Prostate gland (tissue), 2 donors: Measurements from ENCODE around the gene QPCT. TPM values are rescaled to one million over a fixed set of nuclear protein-coding genes. Genes with fewer than 3 reads are reported as not detected.

Experiments
- DNase-seq: peaks from one replicate; pipeline ENCODE4 v3.0.0-alpha.2; 2019; ENCODE audit warnings: low spot score
- H3K27ac ChIP-seq, 2 donors: fragments of 200-600 bp; sonication (generic); 2 replicates each; pipeline ENCODE4 v1.5.1; 2017 to 2019
- H3K27me3 ChIP-seq: fragments of 200-600 bp; sonication (generic); replicated peaks from 2 replicates; pipeline ENCODE4 v1.5.1; 2019; ENCODE audit not compliant: insufficient read depth
- H3K36me3 ChIP-seq, 2 donors: fragments of 200-600 bp; sonication (generic); 1 replicate in 1 of 2; 2 replicates in 1 of 2; pipeline versions ENCODE4 v1.5.1 to v1.8.1; 2017 to 2019
- H3K4me1 ChIP-seq: fragments of 200-600 bp; sonication (generic); replicated peaks from 2 replicates; pipeline ENCODE4 v1.5.1; 2019
- H3K4me3 ChIP-seq, 2 donors: fragments of 200-600 bp; sonication (generic); 2 replicates each; pipeline ENCODE4 v1.5.1; 2017 to 2019
- H3K9me3 ChIP-seq: fragments of 200-600 bp; sonication (generic); 2 replicates; pipeline ENCODE4 v1.5.1; 2017
- CTCF ChIP-seq, 4 experiments: fragments of 200-600 bp in 2 of 4; fragments of 450-650 bp in 2 of 4; sonication (generic) in 2 of 4; IDR thresholded peaks; 1 replicate in 3 of 4; 2 replicates in 1 of 4; pipeline ENCODE4 v1.5.1; 2016 to 2019; ENCODE audit warnings: antibody characterized with exemption in 4 of 4, mild to moderate bottlenecking in 2 of 4, moderate library complexity in 2 of 4
- POLR2A ChIP-seq: fragments of 450-650 bp; IDR thresholded peaks from one replicate; pipeline ENCODE4 v1.6.1; 2016; ENCODE audit warnings: antibody characterized with exemption, mild to moderate bottlenecking
- POLR2AphosphoS5 ChIP-seq: sonication (generic); formaldehyde crosslinking; IDR thresholded peaks from one replicate; pipeline ENCODE4 v1.6.1; 2017; ENCODE audit warnings: antibody characterized with exemption
- WGBS: methylation state at CpG from one replicate; pipeline ENCODE4 v1.1.5; 2018; 5-methylcytosine and 5-hydroxymethylcytosine counted together
- intact Hi-C: fragments of 100-400 bp; cut with DNase I; formaldehyde crosslinking; loops from one replicate; pipeline ENCODE4 v1.14.2; 2022
- total RNA-seq, 2 donors: library from RNA; depleted of rRNA; stranded (reverse); fragments of >200 nt; gene quantifications; one replicate each; pipeline ENCODE4 v1.1.0, GENCODE V29; 2016

Gene QPCT
- total RNA-seq, 2 donors from 2014 or later: 5.3 to 11.7 TPM

- Histone ChIP-seq H3K27ac (peak overlapping the region; percentile 84 to 87), H3K27me3 (no peaks in the 10 kb centered on the region), H3K4me1 (no peaks in the 10 kb centered on the region), H3K4me3 (peak overlapping the region; percentile 78 to 86), H3K36me3 (no peaks in the 10 kb centered on the region), H3K9me3 (no peaks in the 10 kb centered on the region)
- intact Hi-C loops: no loop called here
- TF ChIP-seq POLR2A: peak; percentile 19
- peak; percentile 42 for TF ChIP-seq POLR2AphosphoS5
- TF ChIP-seq CTCF (IDR thresholded peaks at IDR 0.05): no peak
- peak; percentile 46 for DNase-seq
- under 1% methylated on average over 46 of the region's 61 CpGs for WGBS
Measured at GRCh38 chr2:37323781-37324535, 20.5 kb upstream of the QPCT start.

GRCh38 chr2:37324536-37324785 lies 20.0 kb upstream of the QPCT start:
- Histone ChIP-seq H3K27me3 (no peaks in the 10 kb centered on the region), H3K4me1 (no peaks in the 10 kb centered on the region), H3K4me3 (peak overlapping the region; percentile 78 to 86), H3K27ac (peak overlapping the region; percentile 84 to 87), H3K9me3 (no peaks in the 10 kb centered on the region), H3K36me3 (no peaks in the 10 kb centered on the region)
- peak; percentile 75 for DNase-seq
- intact Hi-C loops: no loop called here
- 0% methylated on average over 7 of the region's 33 CpGs for WGBS
- peak; percentile 28 for TF ChIP-seq POLR2AphosphoS5
- peak; percentile 59 for TF ChIP-seq POLR2A
- TF ChIP-seq CTCF (IDR thresholded peaks at IDR 0.05): no peak

GRCh38 chr2:37324786-37325624 lies 19.4 kb upstream of the QPCT start, which contains the start of gene PRKD3:
Gene PRKD3 (minus strand): TSS chr2:37324833. CDS start chr2:37316524, 8,309 bp downstream.
- peak within 1 kb of the TSS; percentile 78 to 86 for H3K4me3 ChIP-seq
- no peaks in the 10 kb centered on the region for H3K36me3 ChIP-seq
- no peaks in the 10 kb centered on the region for H3K9me3 ChIP-seq
- H3K27me3 ChIP-seq: no peaks in the 10 kb centered on the region
- intact Hi-C loops: no loop called here
- H3K27ac ChIP-seq: peak within 1 kb of the TSS; percentile 84 to 87
- 3% methylated on average over 45 of the region's 79 CpGs for WGBS
- H3K4me1 ChIP-seq: no peaks in the 10 kb centered on the region
- DNase-seq: peak; percentile 44
- peak in 1 of 4 experiments; percentile 11 for TF ChIP-seq CTCF (IDR thresholded peaks at IDR 0.05)
- TF ChIP-seq POLR2A: no peak

- TF ChIP-seq POLR2A (no peak), POLR2AphosphoS5 (no peak), CTCF (IDR thresholded peaks at IDR 0.05) (no peak)
- intact Hi-C loops: no loop called here
- WGBS: 93% methylated on average over 12 of the region's 12 CpGs
- Histone ChIP-seq H3K9me3 (no peaks in the 10 kb centered on the region), H3K36me3 (no peaks in the 10 kb centered on the region), H3K4me3 (peak overlapping the region in 1 of 2 donors; percentile 86), H3K27me3 (no peaks in the 10 kb centered on the region), H3K4me1 (no peaks in the 10 kb centered on the region), H3K27ac (peak overlapping the region; percentile 84 to 87)
- no peak for DNase-seq
Measured at GRCh38 chr2:37325625-37326071, 18.8 kb upstream of the QPCT start.
